Thymus (tissue), 11 donors: ENCODE measurements around the gene IER3. TPM values are rescaled to one million over a fixed set of nuclear protein-coding genes. Genes with fewer than 3 reads are reported as not detected.
"Not testable (repeated sequence)": the region's sequence is repeated elsewhere in the genome, so short reads cannot be mapped to it uniquely, and the experiment has no call there.

ENCODE experiments used
- DNase-seq, 9 donors: peaks; one replicate each; pipeline ENCODE4 v3.0.0-alpha.2; 2013; ENCODE audit warnings: low spot score in 9 of 9, low read depth in 6 of 9, missing footprints in 1 of 9
- H3K27ac ChIP-seq, 2 donors: one replicate each; pipeline ENCODE4 v1.5.1; 2013; ENCODE audit warnings: control low read depth in 1 of 2, low read depth in 1 of 2, low read length in 1 of 2, mild to moderate bottlenecking in 1 of 2, moderate library complexity in 1 of 2
- H3K27me3 ChIP-seq, 2 donors: one replicate each; pipeline ENCODE4 v1.5.1; 2013; ENCODE audit warnings: low read length in 1 of 2; ENCODE audit not compliant: control insufficient read depth in 2 of 2, insufficient read depth in 1 of 2
- H3K36me3 ChIP-seq, 2 donors: one replicate each; pipeline ENCODE4 v1.5.1; 2013; ENCODE audit warnings: low read length in 1 of 2, mild to moderate bottlenecking in 1 of 2, moderate library complexity in 1 of 2; ENCODE audit not compliant: control insufficient read depth in 2 of 2, insufficient read depth in 2 of 2
- H3K4me1 ChIP-seq, 2 donors: one replicate each; pipeline ENCODE4 v1.5.1; 2013; ENCODE audit warnings: low read length in 2 of 2; ENCODE audit not compliant: control insufficient read depth in 2 of 2, insufficient read depth in 2 of 2
- H3K4me3 ChIP-seq, 2 donors: one replicate each; pipeline ENCODE4 v1.5.1; 2013; ENCODE audit warnings: low read length in 2 of 2, control low read depth in 1 of 2, mild to moderate bottlenecking in 1 of 2
- H3K9me3 ChIP-seq, 2 donors: one replicate each; pipeline ENCODE4 v1.5.1; 2013; ENCODE audit warnings: low read length in 1 of 2, mild to moderate bottlenecking in 1 of 2; ENCODE audit not compliant: control insufficient read depth in 2 of 2, insufficient read depth in 1 of 2
- WGBS: extraction: QIAGEN DNeasy Blood & Tissue Kit; methylation state at CpG from one replicate; pipeline ENCODE4 v1.1.7; 2013; 5-methylcytosine and 5-hydroxymethylcytosine counted together
- polyA plus RNA-seq: library from polyadenylated mRNA; stranded (reverse); fragments of 200-250 nt; gene quantifications from one replicate; pipeline ENCODE4 v1.2.3, GENCODE V29; 2013
- total RNA-seq: library from RNA; stranded (reverse); fragments of 120-200 nt; gene quantifications from one replicate; pipeline ENCODE4 v1.2.4, GENCODE V29; 2013
- donor health status: healthy.

IER3 gene
- total and polyA plus RNA-seq, 2 donors, result 17.9 to 39.7 TPM

DNA sequence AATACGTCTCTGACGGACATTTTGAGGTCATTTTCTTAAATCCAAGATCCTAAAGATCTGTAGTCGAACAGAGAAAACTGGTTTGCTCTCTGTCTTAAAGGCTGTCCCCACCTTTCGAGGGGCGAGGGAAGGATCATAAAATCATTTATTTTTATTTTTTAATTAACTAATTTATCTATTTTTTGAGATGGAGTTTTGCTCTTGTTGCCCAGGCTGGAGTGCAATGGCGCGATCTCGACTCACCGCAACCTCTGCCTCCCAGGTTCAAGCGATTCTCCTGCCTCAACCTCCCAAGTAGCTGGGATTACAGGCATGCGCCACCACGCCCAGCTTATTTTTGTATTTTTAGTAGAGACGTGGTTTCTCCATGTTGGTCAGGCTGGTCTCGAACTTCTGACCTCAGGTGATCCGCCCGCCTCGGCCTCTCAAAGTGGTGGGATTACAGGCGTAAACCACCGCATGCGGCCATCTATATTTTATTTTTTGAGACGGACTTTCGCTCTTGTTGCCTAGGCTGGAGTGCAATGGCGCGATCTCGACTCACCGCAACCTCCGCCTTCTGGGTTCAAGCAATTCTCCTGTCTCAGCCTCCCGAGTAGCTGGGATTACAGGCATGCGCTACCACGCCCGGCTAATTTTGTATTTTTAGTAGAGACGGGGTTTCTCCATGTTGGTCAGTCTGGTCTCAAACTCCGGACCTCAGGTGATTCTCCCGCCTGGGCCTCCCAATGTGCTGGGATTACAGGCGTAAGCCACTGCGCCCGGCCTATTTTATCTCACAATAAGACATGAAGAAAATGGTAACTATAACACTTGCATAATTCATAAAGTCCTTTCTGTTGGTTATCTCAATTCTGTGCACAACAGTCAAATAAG, 26.3 kb downstream of the IER3 start:
- H3K9me3 ChIP-seq, DNase-seq, H3K27me3 ChIP-seq: not testable (repeated sequence)
- 81% methylated on average over 37 of the region's 37 CpGs for WGBS
- peak overlapping the region; percentile 52 to 94 for H3K27ac ChIP-seq
- H3K4me3 ChIP-seq, result peak overlapping the region; percentile 64 to 69
- H3K4me1 ChIP-seq, result peaks cover 18 to 67% of the 10 kb centered on the region in 2 donors
- peaks cover 17 to 38% of the 10 kb centered on the region in 2 donors for H3K36me3 ChIP-seq

DNA sequence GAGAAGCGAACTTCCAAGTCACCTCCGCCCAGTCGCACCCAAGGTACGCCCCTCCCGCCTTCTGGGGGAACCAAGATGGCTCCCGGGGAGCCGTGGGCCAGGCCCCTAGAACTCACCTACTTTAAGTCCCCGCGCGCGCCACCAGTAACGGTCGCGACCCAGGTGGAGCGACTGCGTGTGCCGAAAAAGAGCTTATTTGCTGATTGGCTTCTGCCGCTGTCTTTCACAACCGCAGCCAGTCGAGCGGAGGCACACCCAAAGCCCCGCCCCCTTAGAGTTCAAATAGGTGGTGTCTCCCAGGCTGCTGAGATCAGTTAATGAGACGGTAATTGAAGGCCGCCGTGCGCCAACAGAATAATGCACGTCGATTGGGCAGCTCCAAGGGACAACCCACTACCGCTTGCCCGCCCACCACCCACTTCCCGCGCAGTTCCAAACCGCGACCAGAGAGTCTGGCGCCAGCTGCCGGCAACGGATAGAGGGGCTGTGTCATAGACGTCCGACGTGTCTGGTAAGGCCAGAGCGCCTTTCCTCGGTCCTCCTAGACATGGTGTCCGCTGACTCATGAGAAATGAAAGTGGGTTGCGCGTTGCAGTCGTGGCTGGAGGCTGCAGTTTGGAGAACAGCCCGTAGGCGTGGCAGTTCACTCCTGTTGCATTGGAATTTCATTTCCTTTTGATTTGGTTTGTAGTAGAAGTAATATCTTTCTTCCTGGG, 27.1 kb downstream of the IER3 start, which contains the start of gene MDC1:
Gene MDC1 (minus strand): TSS at position 153 of the 716 bp plus-strand sequence. CDS start 2,106 bp downstream, outside the sequence.
- WGBS, result under 1% methylated on average over 48 of the region's 48 CpGs
- peak within 1 kb of the TSS; percentile 94 to 95 for H3K27ac ChIP-seq
- H3K36me3 ChIP-seq, result peaks cover 18 to 38% of the 10 kb centered on the region in 2 donors
- peaks cover 0 to 9% of the 10 kb centered on the region in 2 donors for H3K9me3 ChIP-seq
- peaks cover 20 to 67% of the 10 kb centered on the region in 2 donors for H3K4me1 ChIP-seq
- H3K27me3 ChIP-seq, result no peaks in the 10 kb centered on the region
- H3K4me3 ChIP-seq, result peak within 1 kb of the TSS; percentile 64 to 69
- DNase-seq, result peak; percentile 93 to 100 (median 98)

DNA sequence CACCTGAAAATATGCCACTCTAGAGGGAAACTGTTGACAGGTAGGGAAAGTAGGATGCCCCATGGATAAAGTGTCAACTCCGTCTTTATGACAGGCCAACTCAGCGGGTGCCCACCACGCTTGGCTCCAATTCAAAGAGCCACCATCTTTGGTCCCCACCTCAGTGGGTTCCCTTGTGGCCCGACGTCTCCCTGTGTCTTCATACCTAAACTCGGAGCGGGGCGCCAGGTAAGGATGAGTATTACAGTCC, 27.5 kb downstream of the IER3 start:
- DNase-seq, result no peak
- Histone ChIP-seq H3K36me3 (peaks cover 19 to 33% of the 10 kb centered on the region in 2 donors), H3K4me3 (peak overlapping the region; percentile 64 to 69), H3K4me1 (peaks cover 25 to 67% of the 10 kb centered on the region in 2 donors), H3K27ac (peak overlapping the region; percentile 94 to 95), H3K9me3 (peaks cover 0 to 9% of the 10 kb centered on the region in 2 donors), H3K27me3 (no peaks in the 10 kb centered on the region)
- WGBS, result 10% methylated on average over 8 of the region's 8 CpGs

DNA sequence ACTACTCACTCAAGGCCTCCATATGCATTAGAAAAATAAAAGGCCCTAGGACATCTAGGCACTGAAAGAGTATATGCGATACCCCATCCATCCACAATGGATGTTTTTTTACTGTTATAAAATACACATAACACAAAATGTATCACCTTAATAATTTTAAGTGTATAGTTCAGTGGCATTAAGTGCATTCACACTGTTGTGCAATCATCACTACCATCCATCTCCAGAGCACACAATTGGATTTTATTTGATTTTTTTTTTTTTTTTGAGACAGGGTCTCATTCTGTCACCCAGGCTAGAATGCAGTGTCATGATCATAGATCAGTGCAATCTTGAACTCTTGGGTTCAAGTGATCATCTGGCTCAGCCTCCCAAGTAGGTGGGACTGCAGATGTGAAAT, 30.1 kb downstream of the IER3 start:
- no peaks in the 10 kb centered on the region for H3K27me3 ChIP-seq
- H3K27ac ChIP-seq, result no peak overlapping the region
- peaks cover 0 to 7% of the 10 kb centered on the region in 2 donors for H3K9me3 ChIP-seq
- 97% methylated on average over 1 of the region's 1 CpG for WGBS
- DNase-seq, result no peak
- H3K4me3 ChIP-seq, result no peak overlapping the region
- peaks cover 16 to 45% of the 10 kb centered on the region in 2 donors for H3K36me3 ChIP-seq
- H3K4me1 ChIP-seq, result peaks cover 31 to 72% of the 10 kb centered on the region in 2 donors

DNA sequence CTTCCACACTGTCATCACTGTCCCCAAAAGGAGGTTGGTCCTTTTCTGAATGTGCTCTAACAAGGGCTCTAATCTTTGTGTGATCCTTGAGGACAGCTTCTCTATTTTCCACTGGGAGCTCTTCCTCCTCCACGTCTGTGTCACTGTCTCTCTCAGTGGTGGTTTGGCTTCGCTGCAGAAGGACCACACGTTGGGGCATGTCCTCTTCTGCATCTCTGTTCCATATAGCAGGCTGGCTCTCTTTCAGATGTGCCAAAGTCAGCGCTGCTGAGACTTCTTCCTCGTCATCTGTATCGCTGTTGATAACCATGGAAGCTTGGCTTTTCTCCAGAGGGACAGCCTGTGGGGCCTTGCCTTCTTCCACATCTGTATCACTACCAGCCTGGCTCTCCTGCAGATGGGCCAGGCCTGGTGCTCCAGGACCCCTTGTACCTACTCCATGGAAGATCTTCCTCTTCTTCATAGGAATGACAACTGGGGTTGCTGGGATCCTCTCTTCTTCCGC, 31.9 kb downstream of the IER3 start:
- H3K27ac ChIP-seq, result peak overlapping the region; percentile 48 to 70
- H3K4me1 ChIP-seq, result peaks cover 31 to 54% of the 10 kb centered on the region in 2 donors
- 73% methylated on average over 7 of the region's 7 CpGs for WGBS
- peaks cover 24 to 57% of the 10 kb centered on the region in 2 donors for H3K36me3 ChIP-seq
- H3K9me3 ChIP-seq, result peaks cover 0 to 7% of the 10 kb centered on the region in 2 donors
- DNase-seq, result no peak
- H3K4me3 ChIP-seq, result no peak overlapping the region
- no peaks in the 10 kb centered on the region for H3K27me3 ChIP-seq

DNA sequence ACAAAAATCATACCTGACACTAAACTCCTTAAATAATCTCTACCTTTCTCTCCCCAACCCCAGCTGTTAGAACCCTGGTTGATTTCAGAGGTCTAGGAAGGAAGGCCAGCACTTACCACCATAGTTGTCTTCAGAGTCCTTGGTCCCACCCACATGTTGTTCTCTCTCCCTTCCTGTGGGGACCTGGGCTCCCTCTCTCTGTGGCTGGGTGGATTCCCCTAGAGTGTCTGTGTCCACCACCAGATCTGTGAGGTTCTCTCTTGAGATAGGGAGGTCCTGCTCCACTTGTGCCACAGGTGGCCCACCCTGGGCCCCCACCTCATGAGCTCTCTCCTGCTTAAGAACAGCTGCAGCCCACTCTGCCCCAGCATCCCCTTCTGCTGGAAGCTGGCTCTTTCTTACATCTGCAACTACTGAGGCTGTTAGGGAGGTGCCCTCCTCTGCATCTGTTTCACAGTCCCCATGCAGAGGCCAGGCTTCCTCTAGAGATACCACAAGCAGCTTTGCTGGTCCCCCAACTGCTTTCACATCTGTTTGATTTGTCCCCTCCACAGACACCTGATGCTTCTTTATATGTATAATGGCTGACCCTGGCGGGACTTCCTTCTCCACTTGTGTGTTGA, 32.5 kb downstream of the IER3 start:
- 18% methylated on average over 1 of the region's 1 CpG for WGBS
- no peaks in the 10 kb centered on the region for H3K27me3 ChIP-seq
- DNase-seq, result peak in 5 of 9 donors; percentile 33 to 83 (median 60)
- H3K27ac ChIP-seq, result peak overlapping the region; percentile 48 to 70
- peaks cover 30 to 64% of the 10 kb centered on the region in 2 donors for H3K36me3 ChIP-seq
- peaks cover 31 to 52% of the 10 kb centered on the region in 2 donors for H3K4me1 ChIP-seq
- no peak overlapping the region for H3K4me3 ChIP-seq
- H3K9me3 ChIP-seq, result peaks cover 0 to 3% of the 10 kb centered on the region in 2 donors

DNA sequence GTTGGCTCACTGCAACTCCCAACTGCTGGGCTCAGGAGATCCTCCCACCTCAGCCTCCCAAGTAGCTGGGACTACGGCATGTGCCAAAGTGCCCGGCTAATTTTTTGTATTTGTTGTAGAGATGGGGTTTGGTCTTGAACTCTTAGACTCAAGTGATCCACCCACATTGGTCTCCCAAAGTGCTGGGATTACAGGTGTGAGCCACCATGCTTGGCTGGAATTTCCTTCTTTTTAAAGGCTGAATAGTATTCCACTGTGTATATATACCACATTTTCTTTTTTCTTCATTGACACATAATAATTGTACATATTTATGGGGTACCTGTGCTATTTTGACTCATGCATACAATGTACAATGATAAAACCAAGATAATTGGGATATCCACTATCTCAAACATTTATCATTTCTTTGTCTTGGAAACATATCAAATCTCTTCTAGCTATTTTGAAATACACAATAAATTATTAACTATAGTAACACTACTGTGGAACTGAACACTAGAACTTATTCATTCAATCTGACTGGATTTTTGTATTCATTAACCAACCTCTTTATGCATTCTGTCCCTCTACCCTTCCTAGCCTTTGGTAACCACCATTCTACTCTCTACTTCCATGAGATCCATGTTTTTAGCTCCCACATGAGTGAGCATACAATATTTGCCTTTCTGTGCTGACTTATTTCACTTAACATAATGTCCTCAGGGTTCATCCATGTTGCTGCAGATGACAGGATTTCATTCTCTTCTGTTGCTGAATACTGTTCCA, 35.1 kb downstream of the IER3 start:
- 96% methylated on average over 2 of the region's 2 CpGs for WGBS
- Histone ChIP-seq H3K27me3 (no peaks in the 10 kb centered on the region), H3K27ac (no peak overlapping the region), H3K9me3 (no peaks in the 10 kb centered on the region), H3K4me1 (peaks cover 24 to 34% of the 10 kb centered on the region in 2 donors), H3K36me3 (peaks cover 46 to 65% of the 10 kb centered on the region in 2 donors), H3K4me3 (no peak overlapping the region)
- DNase-seq, result no peak

DNA sequence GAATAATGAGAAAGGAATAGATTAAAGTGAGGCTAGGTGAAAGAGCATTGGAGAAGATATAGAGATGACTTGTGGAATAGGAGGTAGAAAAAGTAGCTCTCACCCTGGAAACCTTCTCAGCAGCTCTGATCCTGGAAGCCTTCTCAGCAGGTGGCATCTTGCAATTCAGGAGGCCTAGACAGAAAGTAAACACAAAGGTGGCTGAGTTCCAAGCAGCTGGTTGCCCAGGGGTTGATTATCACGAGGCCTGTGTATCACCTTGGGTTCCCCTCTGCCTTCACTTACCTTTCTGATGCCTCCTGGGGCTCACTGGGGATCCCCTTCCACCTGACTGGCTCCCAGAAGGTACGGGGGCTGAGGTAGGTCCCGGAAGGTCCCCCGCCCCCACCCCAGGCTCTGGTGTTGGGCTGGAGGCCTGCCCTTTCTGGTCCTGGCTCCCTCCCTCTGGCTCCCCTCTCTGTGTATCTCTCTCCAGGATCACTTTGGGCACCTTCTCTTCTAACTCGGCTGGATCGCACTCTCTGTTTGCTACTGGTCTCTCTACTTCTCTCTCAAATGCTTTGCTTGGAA, 37.0 kb downstream of the IER3 start:
- peaks cover 49 to 65% of the 10 kb centered on the region in 2 donors for H3K36me3 ChIP-seq
- peaks cover 11 to 17% of the 10 kb centered on the region in 2 donors for H3K4me1 ChIP-seq
- H3K27me3 ChIP-seq, result no peaks in the 10 kb centered on the region
- no peak overlapping the region for H3K27ac ChIP-seq
- H3K4me3 ChIP-seq, result no peak overlapping the region
- WGBS, result 97% methylated on average over 6 of the region's 6 CpGs
- no peaks in the 10 kb centered on the region for H3K9me3 ChIP-seq
- no peak for DNase-seq
